K562 (cell line): ENCODE data around the gene SLC35F5.

ENCODE experiments used
- CREB1 ChIP-seq, 2 experiments: sonication (generic) in 1 of 2; formaldehyde crosslinking in 1 of 2; IDR thresholded peaks; 2 replicates each; pipeline versions ENCODE4 v1.6.1 to v1.8.0; 2012 to 2022; ENCODE audit warnings: inconsistent platforms in 1 of 2, mild to moderate bottlenecking in 1 of 2, missing genetic modification reagents in 1 of 2, moderate library complexity in 1 of 2
- IRF1 ChIP-seq: sonication (generic); formaldehyde crosslinking; IDR thresholded peaks from 2 replicates; pipeline ENCODE4 v1.8.0; 2022; ENCODE audit warnings: missing genetic modification reagents, mild to moderate bottlenecking, borderline replicate concordance
- RCOR1 ChIP-seq, 2 experiments: IDR thresholded peaks; 2 replicates each; pipeline ENCODE4 v1.6.1; 2012; ENCODE audit warnings: low read depth in 2 of 2, low read length in 2 of 2, borderline replicate concordance in 1 of 2, improper control_type of control experiment in 1 of 2
- RFX5 ChIP-seq: IDR thresholded peaks from 2 replicates; pipeline ENCODE4 v1.6.1; 2011; ENCODE audit warnings: low read depth, mild to moderate bottlenecking, improper control_type of control experiment, low read length
- TAF1 ChIP-seq: IDR thresholded peaks from 2 replicates; pipeline ENCODE4 v1.6.1; 2011; ENCODE audit warnings: mild to moderate bottlenecking, low read length, moderate library complexity; ENCODE audit not compliant: insufficient read depth, control insufficient read depth, severe bottlenecking; ENCODE audit errors: extremely low read depth
- ZNF324 ChIP-seq: fragments of 250-450 bp; sonication (Bioruptor Pico); IDR thresholded peaks from 2 replicates; pipeline ENCODE4 v1.4.0; 2020; ENCODE audit warnings: mild to moderate bottlenecking
- ZNF785 ChIP-seq: fragments of 250-450 bp; sonication (Bioruptor Pico); IDR thresholded peaks from 2 replicates; pipeline ENCODE4 v1.4.0; 2020; ENCODE audit warnings: mild to moderate bottlenecking
- TF ChIP-seq, protein P1 (sequence below), 2 experiments: fragments of 450-650 bp in 1 of 2; sonication (generic) in 1 of 2; formaldehyde crosslinking in 1 of 2; IDR thresholded peaks in 1 of 2; conservative IDR thresholded peaks in 1 of 2; 2 replicates each; pipeline versions ENCODE4 v1.6.1 to v1.8.1; 2016 to 2023; ENCODE audit warnings: mild to moderate bottlenecking in 2 of 2, moderate library complexity in 2 of 2, inconsistent platforms in 1 of 2, missing genetic modification reagents in 1 of 2

GRCh38 chr2:113757138-113757657 lies 756 bp upstream of the SLC35F5 start:
- TF ChIP-seq IRF1 (CRISPR knock-in tag) (no peak), TAF1 (no peak), RFX5 (no peak), CREB1 (IDR thresholded peaks at IDR 0.05) (no peak), CREB1 (CRISPR knock-in tag; IDR thresholded peaks at IDR 0.05) (no peak), ZNF324 (no peak), RCOR1 (IDR thresholded peaks at IDR 0.05; ENCODE audit: borderline replicate concordance in 1 of 2, low read depth in 2 of 2, low read length in 2 of 2) (no peak), ZNF785 (CRISPR knock-in tag) (no peak)
- TF ChIP-seq, protein P1, sequence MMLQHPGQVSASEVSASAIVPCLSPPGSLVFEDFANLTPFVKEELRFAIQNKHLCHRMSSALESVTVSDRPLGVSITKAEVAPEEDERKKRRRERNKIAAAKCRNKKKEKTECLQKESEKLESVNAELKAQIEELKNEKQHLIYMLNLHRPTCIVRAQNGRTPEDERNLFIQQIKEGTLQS (IDR thresholded peaks at IDR 0.05): no peak
- TF ChIP-seq, protein P1 (CRISPR knock-in tag; conservative IDR thresholded peaks at IDR 0.05): no peak
